Endometrial microvascular endothelial cells (primary cell): ENCODE data around the gene CDH12. TPM values are rescaled to one million over a fixed set of nuclear protein-coding genes. Genes with fewer than 3 reads are reported as not detected.
"Not testable (repeated sequence)": the region's sequence is repeated elsewhere in the genome, so short reads cannot be mapped to it uniquely, and the experiment has no call there.

Source experiments
- in situ Hi-C: cut with HindIII; loops from 2 replicates; pipeline ENCODE4 v1.10.0; 2017; ENCODE audit warnings: low sequenced_read_pairs, low pct_unique_long_range_greater_than_20kb; ENCODE audit errors: inconsistent ontology term
- total RNA-seq: library from RNA; depleted of rRNA; stranded (reverse); fragments of >200 nt; gene quantifications from one replicate; pipeline ENCODE4 v1.2.3, GENCODE V29; 2015; ENCODE audit errors: inconsistent ontology term

The CDH12 gene
- total RNA-seq, 1 donor from 2014 or later: not detected

DNA sequence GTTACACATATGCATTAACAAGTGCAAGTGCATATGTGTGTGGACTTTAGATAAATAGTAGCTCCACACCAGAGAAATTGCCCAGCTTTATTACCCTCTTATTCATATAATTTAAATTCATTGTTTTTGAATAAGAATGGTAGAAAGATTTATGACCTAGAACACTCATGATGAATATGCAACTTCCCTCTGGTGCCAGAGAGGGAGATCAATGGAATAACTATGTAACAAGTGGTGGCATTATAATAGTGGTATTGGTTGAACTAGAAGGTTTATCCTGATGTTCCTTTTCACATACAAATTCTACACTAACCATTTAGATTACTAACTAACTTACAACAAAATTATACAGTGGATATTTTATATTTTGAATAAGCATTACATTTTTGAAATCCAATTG is 607.4 kb downstream of the CDH12 start:
- in situ Hi-C loops: no loop called here

- in situ Hi-C loops: no loop called here
Observed at GRCh38 chr5:22242532-22242931, 610.6 kb downstream of the CDH12 start.

GRCh38 chr5:22238047-22238446 is 615.1 kb downstream of the CDH12 start:
- in situ Hi-C loops: no loop called here

GRCh38 chr5:22226423-22226822 is 626.7 kb downstream of the CDH12 start:
- in situ Hi-C loops: no loop called here

DNA sequence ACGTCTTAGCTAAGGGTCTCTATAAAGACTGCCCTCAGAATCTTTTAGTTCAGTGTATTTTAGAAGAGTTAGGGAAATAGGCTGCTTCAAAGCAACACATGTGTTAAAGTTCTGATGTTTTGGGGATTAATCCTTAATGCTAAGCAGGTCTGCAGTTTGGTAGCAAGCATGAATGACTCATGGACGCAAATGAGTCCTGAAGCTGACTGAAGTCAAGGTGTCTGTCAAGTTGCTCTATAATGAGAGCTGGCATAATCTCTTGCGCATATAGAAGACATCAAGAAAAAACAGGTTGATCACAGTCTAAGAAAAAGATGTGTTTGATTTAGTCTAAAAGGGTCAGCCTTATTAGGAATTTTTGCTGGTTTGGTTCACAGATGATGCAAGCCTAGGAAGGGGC is 630.1 kb downstream of the CDH12 start:
- in situ Hi-C loops: no loop called here

GRCh38 chr5:22213703-22214495 is 639.2 kb downstream of the CDH12 start:
- in situ Hi-C loops: not testable (repeated sequence)

DNA sequence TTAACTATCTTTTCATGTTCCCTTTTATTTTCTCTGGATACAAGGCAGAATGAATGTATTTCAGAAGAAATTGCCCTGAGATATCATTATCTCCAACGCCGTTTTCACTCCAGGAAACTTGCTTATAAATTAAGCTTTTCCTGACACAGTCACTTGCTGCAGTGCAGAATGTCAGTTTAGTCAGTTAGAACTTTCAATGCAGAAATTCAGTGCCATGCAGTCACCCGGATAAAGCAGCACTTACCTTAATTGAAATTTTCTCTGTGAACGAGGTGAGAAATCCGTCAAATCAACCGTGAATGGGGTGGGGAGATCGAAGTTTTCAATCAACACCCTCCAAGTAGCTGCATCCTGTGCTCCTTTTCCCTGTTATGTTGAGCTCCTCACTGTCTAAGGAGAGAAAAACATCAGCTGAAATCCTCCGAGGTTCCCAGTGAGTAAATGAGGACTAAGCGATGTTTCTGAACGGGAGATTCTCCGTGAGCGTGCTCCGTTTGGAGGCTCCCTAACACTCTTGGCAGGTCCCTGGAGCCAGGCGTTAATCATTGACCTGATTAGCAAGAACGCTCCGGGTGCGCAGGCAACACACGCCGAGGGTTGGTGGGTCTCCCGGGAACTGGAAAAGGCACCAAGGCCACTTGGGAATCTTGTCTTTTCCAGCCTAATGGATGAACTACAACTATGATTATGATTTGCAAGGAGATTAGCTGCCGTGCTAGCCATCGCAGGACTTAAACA is 640.7 kb downstream of the CDH12 start:
- in situ Hi-C loops: not testable (repeated sequence)

GRCh38 chr5:22208463-22208862 is 644.7 kb downstream of the CDH12 start:
- in situ Hi-C loops: not testable (repeated sequence)

DNA sequence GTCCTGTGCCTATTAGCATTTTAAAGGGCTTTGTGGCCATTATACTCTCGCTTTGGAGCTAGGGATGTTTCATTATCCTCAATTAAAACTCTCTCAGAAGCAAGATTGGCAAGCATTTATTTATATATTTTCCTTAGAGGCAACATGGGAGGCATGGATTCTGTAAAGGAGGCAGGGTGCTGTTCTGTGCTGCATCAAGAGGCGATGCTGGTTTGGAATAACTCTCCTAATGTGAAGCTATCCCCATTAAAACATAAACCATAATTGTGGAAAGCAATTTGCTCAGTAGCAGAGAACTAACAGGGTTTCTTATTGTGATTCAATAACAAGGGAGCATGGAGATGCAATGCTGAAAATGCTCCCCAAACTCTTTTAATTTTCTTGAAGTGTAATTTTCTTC is 664.5 kb downstream of the CDH12 start:
- in situ Hi-C loops: not testable (repeated sequence)

- in situ Hi-C loops: not testable (repeated sequence)
Observed at GRCh38 chr5:22187632-22188228, 665.4 kb downstream of the CDH12 start.

- in situ Hi-C loops: not testable (repeated sequence)
Observed at GRCh38 chr5:22169226-22169625, 683.9 kb downstream of the CDH12 start.

GRCh38 chr5:22168704-22169103 is 684.4 kb downstream of the CDH12 start:
- in situ Hi-C loops: not testable (repeated sequence)

DNA sequence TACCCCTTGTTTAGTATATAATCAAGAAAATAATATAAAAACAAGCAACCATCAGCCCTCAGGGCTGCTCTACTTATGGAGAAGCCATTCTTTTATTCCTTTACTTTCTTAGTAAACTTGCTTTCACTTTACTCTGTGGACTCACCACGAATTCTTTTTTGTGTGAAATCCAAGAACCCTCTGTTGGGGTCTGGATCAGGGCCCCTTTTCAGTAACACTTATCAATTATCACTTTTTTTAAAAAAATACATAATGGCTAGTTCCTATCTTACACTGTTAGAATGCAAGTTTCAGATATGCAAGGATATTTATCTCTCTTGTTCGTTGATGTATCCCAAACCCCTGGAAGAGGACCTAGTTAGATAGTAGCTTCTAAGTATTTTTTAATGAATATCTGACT is 687.2 kb downstream of the CDH12 start:
- in situ Hi-C loops: not testable (repeated sequence)

- in situ Hi-C loops: not testable (repeated sequence)
Observed at GRCh38 chr5:22164910-22165748, 688.0 kb downstream of the CDH12 start.

- in situ Hi-C loops: not testable (repeated sequence)
Observed at GRCh38 chr5:22156953-22157352, 696.2 kb downstream of the CDH12 start.

DNA sequence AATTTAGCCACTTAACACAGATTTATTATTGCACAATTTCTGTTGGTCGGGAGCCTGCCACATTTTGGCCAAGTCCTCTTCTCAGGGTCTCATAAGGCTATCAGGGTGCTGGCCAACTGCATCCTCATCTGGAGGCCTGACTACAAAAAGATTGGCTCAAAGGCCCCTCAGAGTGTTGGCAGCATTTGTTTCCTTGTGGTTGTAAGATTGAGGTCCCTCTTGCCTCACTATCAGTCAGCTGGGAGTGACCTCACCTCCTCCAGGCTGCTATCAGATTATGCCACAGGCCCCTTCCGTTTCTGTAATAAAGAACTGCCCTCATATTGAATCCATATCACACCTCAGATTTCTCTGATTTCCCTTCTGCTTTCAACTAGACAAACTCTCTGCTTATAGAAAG is 698.4 kb downstream of the CDH12 start:
- in situ Hi-C loops: not testable (repeated sequence)

GRCh38 chr5:22151801-22152200 is 701.3 kb downstream of the CDH12 start:
- in situ Hi-C loops: not testable (repeated sequence)

DNA sequence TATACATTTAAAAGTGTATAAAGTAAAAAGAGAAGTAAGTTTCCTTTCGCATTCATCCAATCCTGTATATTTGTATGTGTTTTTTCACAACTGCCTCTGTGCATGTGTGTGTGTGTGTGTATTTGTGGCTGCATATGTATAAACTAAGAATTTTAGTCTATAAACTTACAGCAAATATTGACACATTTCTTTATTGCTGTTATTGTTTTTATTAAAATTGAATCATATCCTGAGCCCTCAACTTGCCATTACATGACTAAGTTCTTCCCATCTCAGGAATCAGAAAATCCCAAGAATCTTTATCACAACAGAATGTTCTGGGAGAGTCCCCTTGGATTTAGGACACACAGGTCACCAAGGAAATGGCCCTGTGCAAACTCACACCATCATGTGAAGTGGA is 712.7 kb downstream of the CDH12 start:
- in situ Hi-C loops: not testable (repeated sequence)

- in situ Hi-C loops: not testable (repeated sequence)
Observed at GRCh38 chr5:22139662-22140300, 713.4 kb downstream of the CDH12 start.
